Spinal cord (tissue), 10 donors: ENCODE data around the gene DNASE1L2. TPM values are rescaled to one million over a fixed set of nuclear protein-coding genes. Genes with fewer than 3 reads are reported as not detected.

Experiments used
- DNase-seq, 6 donors: peaks; one replicate each; pipeline versions ENCODE4 v3.0.0 to v3.0.0-alpha.2; 2013 to 2015; ENCODE audit warnings: low spot score in 6 of 6, low read depth in 4 of 6
- H3K27ac ChIP-seq: one replicate; pipeline ENCODE4 v1.5.1; 2013; ENCODE audit warnings: low read depth, low read length, control low read depth
- H3K27me3 ChIP-seq: one replicate; pipeline ENCODE4 v1.6.1; 2013; ENCODE audit warnings: low read length; ENCODE audit not compliant: control insufficient read depth, insufficient read depth
- H3K36me3 ChIP-seq: one replicate; pipeline ENCODE4 v1.6.1; 2013; ENCODE audit warnings: low read length; ENCODE audit not compliant: control insufficient read depth, insufficient read depth
- H3K4me1 ChIP-seq: one replicate; pipeline ENCODE4 v1.6.1; 2013; ENCODE audit warnings: low read length; ENCODE audit not compliant: control insufficient read depth, insufficient read depth
- H3K4me3 ChIP-seq: one replicate; pipeline ENCODE4 v1.5.1; 2013; ENCODE audit warnings: low read depth, low read length, control low read depth
- H3K9me3 ChIP-seq: one replicate; pipeline ENCODE4 v1.6.1; 2013; ENCODE audit warnings: low read length; ENCODE audit not compliant: control insufficient read depth, insufficient read depth
- WGBS: methylation state at CpG from one replicate; pipeline ENCODE4 v1.1.5; 2013; ENCODE audit warnings: missing lambda C conversion rate; ENCODE audit not compliant: insufficient coverage; 5-methylcytosine and 5-hydroxymethylcytosine counted together
- polyA plus RNA-seq, 2 donors: library from polyadenylated mRNA; unstranded; fragments of 120-200 nt; gene quantifications; one replicate each; pipeline ENCODE4 v1.2.1, GENCODE V29; 2013; ENCODE audit not compliant: insufficient read length in 2 of 2
- total RNA-seq, 2 donors: library from RNA; depleted of rRNA in 1 of 2; stranded (reverse); fragments of 120-200 nt in 1 of 2; fragments of >200 nt in 1 of 2; gene quantifications; one replicate each; pipeline versions ENCODE4 v1.2.3 to v1.2.4, GENCODE V29; 2013 to 2014
- donor health status: healthy.

Gene DNASE1L2
- total and polyA plus RNA-seq, 4 donors: 1.9 to 6.1 (median 3.9) TPM

- H3K27me3 ChIP-seq: no peaks in the 10 kb centered on the region
These were observed 39.5 kb downstream of the DNASE1L2 start for GRCh38 chr16:2275476-2276367.

GRCh38 chr16:2276368-2277195 is 40.3 kb downstream of the DNASE1L2 start:
- Histone ChIP-seq H3K36me3 (peaks cover 98% of the 10 kb centered on the region), H3K27me3 (no peaks in the 10 kb centered on the region), H3K9me3 (no peaks in the 10 kb centered on the region), H3K4me3 (no peak overlapping the region), H3K4me1 (peaks cover 9% of the 10 kb centered on the region), H3K27ac (no peak overlapping the region)
- 79% methylated on average over 25 of the region's 26 CpGs for WGBS
- no peak for DNase-seq

More at GRCh38 chr16:2275476-2276367, 39.5 kb downstream of the DNASE1L2 start:
- no peak overlapping the region for H3K27ac ChIP-seq
- H3K4me1 ChIP-seq: peaks cover 18% of the 10 kb centered on the region
- 86% methylated on average over 27 of the region's 30 CpGs for WGBS
- no peaks in the 10 kb centered on the region for H3K9me3 ChIP-seq
- no peak overlapping the region for H3K4me3 ChIP-seq
- DNase-seq: no peak
- peaks cover 98% of the 10 kb centered on the region for H3K36me3 ChIP-seq

DNA sequence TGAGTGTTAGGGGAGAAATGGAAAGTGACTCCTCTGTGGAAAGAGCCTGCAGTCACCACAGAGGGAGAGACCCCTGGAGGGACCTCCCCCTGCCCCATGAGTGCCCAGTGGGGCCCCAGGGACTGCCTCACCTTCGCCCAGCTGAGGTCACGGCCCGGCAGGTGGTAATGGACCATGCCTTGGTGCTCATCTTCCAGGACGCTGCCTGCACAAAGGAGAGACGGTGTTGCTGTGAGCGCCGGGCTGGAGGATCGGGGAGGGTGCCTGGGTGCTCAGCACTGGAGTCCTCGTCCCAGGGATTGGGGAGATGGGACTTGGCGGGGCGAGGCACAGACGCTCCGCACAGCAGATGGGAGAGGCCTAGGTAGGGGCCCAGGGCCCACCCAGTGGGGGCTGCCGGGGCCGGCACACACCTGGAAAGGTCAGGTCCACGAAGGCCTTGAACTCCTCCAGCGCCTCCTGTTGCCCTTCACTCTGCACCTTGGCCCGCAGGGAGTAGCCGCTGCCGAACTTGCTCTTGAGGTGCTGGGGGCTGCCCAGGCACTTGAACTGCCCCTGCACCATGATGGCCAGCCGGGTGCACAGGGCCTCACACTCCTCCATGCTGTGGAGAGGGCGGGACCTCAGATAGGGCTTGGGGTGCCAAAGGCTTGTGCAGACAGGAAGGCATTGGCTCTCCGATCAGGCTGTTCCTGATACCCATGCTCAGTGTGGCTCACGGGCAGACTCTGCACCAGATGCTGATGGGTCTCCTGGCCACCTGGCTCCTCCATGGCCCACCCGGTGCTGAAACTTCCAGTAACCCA is 41.4 kb downstream of the DNASE1L2 start:
- H3K4me3 ChIP-seq: no peak overlapping the region
- no peaks in the 10 kb centered on the region for H3K27me3 ChIP-seq
- H3K36me3 ChIP-seq: peaks cover 98% of the 10 kb centered on the region
- 90% methylated on average over 25 of the region's 25 CpGs for WGBS
- no peaks in the 10 kb centered on the region for H3K4me1 ChIP-seq
- H3K9me3 ChIP-seq: no peaks in the 10 kb centered on the region
- H3K27ac ChIP-seq: no peak overlapping the region
- no peak for DNase-seq

DNA sequence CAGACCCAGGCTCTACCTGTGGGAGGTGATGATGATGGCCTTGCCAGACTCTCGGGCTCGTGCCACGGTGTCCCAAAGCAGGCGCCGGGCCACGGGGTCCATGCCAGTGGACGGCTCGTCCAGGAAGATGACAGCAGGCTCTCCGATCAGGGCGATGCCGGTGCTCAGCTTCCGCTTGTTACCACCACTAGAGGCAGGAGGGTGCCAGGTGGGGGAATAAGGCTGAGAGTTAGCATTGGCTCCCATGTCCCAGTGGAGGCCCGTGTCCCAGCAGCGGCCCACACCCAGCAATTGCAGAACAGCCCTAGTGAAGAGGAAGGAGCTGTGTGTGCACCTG is 42.0 kb downstream of the DNASE1L2 start:
- WGBS: 85% methylated on average over 14 of the region's 14 CpGs
- no peak overlapping the region for H3K4me3 ChIP-seq
- H3K36me3 ChIP-seq: peaks cover 98% of the 10 kb centered on the region
- no peak overlapping the region for H3K27ac ChIP-seq
- DNase-seq: no peak
- no peaks in the 10 kb centered on the region for H3K27me3 ChIP-seq
- no peaks in the 10 kb centered on the region for H3K9me3 ChIP-seq
- H3K4me1 ChIP-seq: no peaks in the 10 kb centered on the region

DNA sequence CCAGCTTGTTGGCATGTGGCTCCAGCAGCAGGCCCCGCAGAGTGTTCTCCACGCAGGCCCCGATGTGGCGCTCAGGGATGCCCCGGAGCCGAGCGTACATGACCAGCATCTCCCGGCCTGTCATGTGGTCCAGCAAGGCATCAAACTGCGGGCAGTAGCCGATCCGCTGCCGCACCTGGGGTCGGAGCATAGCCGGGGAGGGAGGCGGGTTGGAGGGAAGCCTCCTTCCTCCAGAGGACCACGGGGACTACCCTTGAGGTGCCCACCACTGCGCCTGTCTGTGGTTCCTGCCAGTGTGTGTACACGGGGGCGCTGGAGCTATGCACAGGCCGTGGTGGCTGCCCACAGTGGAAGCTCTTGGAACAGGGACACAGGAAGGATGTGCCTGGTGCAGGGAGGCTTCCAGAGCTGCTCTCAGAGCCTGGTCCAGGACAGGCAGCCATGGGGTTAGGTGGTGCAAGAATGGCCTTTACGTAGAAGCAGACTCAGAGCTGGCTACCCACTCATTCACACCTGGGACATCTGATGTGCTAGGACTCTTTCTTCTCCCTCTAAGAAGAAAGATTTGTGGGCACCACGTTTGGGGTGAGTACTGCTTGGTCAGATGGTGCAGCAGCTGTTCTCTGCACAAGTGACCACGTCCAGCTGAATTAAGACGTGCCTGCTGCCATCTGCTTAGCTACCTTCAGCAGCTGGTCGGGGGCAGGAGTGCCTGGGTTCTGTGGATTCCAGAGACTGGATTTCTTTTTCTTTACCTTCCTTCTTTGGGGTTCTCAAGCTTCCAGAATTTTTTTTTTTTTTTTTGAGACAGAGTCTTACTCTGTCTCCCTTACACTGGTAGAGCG is 42.9 kb downstream of the DNASE1L2 start:
- Histone ChIP-seq H3K9me3 (no peaks in the 10 kb centered on the region), H3K4me3 (no peak overlapping the region), H3K27me3 (no peaks in the 10 kb centered on the region), H3K27ac (no peak overlapping the region), H3K4me1 (no peaks in the 10 kb centered on the region), H3K36me3 (peaks cover 98% of the 10 kb centered on the region)
- WGBS: 84% methylated on average over 25 of the region's 26 CpGs
- no peak for DNase-seq

- DNase-seq: no peak
- Histone ChIP-seq H3K27ac (no peak overlapping the region), H3K4me3 (no peak overlapping the region), H3K4me1 (no peaks in the 10 kb centered on the region), H3K36me3 (peaks cover 100% of the 10 kb centered on the region), H3K27me3 (no peaks in the 10 kb centered on the region), H3K9me3 (no peaks in the 10 kb centered on the region)
- 88% methylated on average over 8 of the region's 8 CpGs for WGBS
These were observed 44.2 kb downstream of the DNASE1L2 start for GRCh38 chr16:2280461-2280860.

DNA sequence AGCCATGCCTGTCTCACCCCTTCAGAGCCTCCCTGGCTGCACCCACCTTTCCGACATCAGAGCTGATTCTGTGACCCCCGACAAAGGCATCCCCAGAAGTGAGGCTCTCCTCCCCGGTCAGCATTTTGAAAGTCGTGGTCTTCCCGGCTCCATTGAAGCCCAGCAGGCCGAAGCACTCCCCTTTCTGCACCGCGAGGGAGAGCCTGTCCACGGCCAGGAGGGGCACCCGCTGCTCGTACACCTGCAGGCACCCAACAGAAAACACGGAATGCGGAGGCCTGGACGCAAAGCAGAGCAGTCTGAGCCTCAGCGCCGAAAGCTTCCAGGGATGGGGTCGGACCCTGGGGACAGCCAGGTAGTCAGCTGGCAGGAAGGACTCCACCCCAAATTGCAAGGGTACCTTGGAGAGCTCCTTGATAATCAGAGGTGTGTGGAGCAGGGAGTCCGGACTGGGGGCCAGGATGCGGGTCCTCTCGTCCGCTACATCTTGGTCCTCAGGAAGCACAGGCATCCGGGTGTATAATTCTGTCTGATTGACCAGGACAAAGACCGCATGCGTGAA is 44.8 kb downstream of the DNASE1L2 start:
- no peak overlapping the region for H3K4me3 ChIP-seq
- DNase-seq: no peak
- 82% methylated on average over 24 of the region's 24 CpGs for WGBS
- no peaks in the 10 kb centered on the region for H3K9me3 ChIP-seq
- H3K27ac ChIP-seq: no peak overlapping the region
- H3K36me3 ChIP-seq: peaks cover 100% of the 10 kb centered on the region
- H3K4me1 ChIP-seq: no peaks in the 10 kb centered on the region
- H3K27me3 ChIP-seq: no peaks in the 10 kb centered on the region

GRCh38 chr16:2282262-2282661 is 46.0 kb downstream of the DNASE1L2 start:
- Histone ChIP-seq H3K27me3 (no peaks in the 10 kb centered on the region), H3K9me3 (no peaks in the 10 kb centered on the region), H3K27ac (no peak overlapping the region), H3K4me3 (no peak overlapping the region), H3K4me1 (no peaks in the 10 kb centered on the region), H3K36me3 (peaks cover 100% of the 10 kb centered on the region)
- WGBS: 55% methylated on average over 2 of the region's 5 CpGs
- DNase-seq: no peak
